ENCODE results near the gene NEK9.

DNA sequence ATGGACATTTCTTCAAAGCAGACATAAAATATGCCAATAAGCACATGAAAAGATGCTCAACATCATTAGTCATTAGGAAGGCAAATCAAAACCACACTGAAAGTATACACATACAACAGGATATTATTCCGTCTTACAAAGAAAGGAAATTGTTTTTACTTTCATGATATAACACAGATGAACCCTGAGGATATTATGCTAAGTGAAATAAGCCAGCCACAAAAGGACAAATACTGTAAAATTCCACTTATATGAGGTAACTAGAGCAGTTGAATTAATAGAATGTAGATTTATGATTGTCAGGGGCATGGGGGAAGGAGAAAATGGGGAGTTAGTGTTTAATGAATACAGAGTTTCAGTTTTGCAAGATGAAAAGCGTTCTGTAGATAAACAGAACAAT is 67.2 kb downstream of the NEK9 start:
- TF ChIP-seq POLR2A (IDR thresholded peaks at IDR 0.05) (no peak), POLR2AphosphoS5 (IDR thresholded peaks at IDR 0.05) (no peak), EP300 (IDR thresholded peaks at IDR 0.05) (no peak)
- TF ChIP-seq, protein P1, sequence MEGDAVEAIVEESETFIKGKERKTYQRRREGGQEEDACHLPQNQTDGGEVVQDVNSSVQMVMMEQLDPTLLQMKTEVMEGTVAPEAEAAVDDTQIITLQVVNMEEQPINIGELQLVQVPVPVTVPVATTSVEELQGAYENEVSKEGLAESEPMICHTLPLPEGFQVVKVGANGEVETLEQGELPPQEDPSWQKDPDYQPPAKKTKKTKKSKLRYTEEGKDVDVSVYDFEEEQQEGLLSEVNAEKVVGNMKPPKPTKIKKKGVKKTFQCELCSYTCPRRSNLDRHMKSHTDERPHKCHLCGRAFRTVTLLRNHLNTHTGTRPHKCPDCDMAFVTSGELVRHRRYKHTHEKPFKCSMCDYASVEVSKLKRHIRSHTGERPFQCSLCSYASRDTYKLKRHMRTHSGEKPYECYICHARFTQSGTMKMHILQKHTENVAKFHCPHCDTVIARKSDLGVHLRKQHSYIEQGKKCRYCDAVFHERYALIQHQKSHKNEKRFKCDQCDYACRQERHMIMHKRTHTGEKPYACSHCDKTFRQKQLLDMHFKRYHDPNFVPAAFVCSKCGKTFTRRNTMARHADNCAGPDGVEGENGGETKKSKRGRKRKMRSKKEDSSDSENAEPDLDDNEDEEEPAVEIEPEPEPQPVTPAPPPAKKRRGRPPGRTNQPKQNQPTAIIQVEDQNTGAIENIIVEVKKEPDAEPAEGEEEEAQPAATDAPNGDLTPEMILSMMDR (IDR thresholded peaks at IDR 0.05): no peak
